ENCODE data around the gene KRTAP9-7.

Gene KRTAP9-7

GRCh38 chr17:41322903-41323895, 47.7 kb downstream of the KRTAP9-7 start:
- DNase-seq: no peak

- no peak for DNase-seq
Measured at GRCh38 chr17:41324180-41325075, 48.9 kb downstream of the KRTAP9-7 start.

- DNase-seq: no peak
Measured at GRCh38 chr17:41325126-41325525, 49.6 kb downstream of the KRTAP9-7 start.

GRCh38 chr17:41325611-41326010, 50.1 kb downstream of the KRTAP9-7 start:
- no peak for DNase-seq
